ENCODE results near the gene DNAJC4. TPM values are rescaled to one million over a fixed set of nuclear protein-coding genes. Genes with fewer than 3 reads are reported as not detected.

The DNAJC4 gene
- total and polyA plus RNA-seq, 9 of the 15 experiments (the other 6 are each of a cell fraction or from before 2014, with no cell fraction given) = 4.0 to 32.6 (median 19.9) TPM

- TF ChIP-seq IRF1 (CRISPR knock-in tag; IDR thresholded peaks at IDR 0.05; ENCODE audit: borderline replicate concordance) = no peak
- TF ChIP-seq, protein P1, sequence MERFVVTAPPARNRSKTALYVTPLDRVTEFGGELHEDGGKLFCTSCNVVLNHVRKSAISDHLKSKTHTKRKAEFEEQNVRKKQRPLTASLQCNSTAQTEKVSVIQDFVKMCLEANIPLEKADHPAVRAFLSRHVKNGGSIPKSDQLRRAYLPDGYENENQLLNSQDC (CRISPR knock-in tag; IDR thresholded peaks at IDR 0.05) = no peak
- no peak for TF ChIP-seq SMARCA4 (IDR thresholded peaks at IDR 0.05)
- TF ChIP-seq ILF3 (IDR thresholded peaks at IDR 0.05; ENCODE audit: borderline replicate concordance) = no peak
- peak; percentile 20; the same call in 1 of the 2 replicates for TF ChIP-seq ZNF274 (IDR thresholded peaks at IDR 0.05; ENCODE audit: borderline replicate concordance, low read depth, low read length)
- 0 out of 2 replicates have a peak, but pooled peaks have one; percentile 44 for TF ChIP-seq SMAD4 (CRISPR knock-in tag; conservative IDR thresholded peaks at IDR 0.05)
- peak; percentile 46 for TF ChIP-seq RB1 (IDR thresholded peaks at IDR 0.05; ENCODE audit: low read depth)
- TF ChIP-seq, protein P2, sequence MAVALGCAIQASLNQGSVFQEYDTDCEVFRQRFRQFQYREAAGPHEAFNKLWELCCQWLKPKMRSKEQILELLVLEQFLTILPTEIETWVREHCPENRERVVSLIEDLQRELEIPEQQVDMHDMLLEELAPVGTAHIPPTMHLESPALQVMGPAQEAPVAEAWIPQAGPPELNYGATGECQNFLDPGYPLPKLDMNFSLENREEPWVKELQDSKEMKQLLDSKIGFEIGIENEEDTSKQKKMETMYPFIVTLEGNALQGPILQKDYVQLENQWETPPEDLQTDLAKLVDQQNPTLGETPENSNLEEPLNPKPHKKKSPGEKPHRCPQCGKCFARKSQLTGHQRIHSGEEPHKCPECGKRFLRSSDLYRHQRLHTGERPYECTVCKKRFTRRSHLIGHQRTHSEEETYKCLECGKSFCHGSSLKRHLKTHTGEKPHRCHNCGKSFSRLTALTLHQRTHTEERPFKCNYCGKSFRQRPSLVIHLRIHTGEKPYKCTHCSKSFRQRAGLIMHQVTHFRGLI (CRISPR knock-in tag; IDR thresholded peaks at IDR 0.05) = no peak
- TF ChIP-seq CHCHD3 (CRISPR knock-in tag; IDR thresholded peaks at IDR 0.05) = no peak
- TF ChIP-seq HSF4 (CRISPR knock-in tag; IDR thresholded peaks at IDR 0.05; ENCODE audit: borderline replicate concordance) = no peak
- TF ChIP-seq, protein P3, sequence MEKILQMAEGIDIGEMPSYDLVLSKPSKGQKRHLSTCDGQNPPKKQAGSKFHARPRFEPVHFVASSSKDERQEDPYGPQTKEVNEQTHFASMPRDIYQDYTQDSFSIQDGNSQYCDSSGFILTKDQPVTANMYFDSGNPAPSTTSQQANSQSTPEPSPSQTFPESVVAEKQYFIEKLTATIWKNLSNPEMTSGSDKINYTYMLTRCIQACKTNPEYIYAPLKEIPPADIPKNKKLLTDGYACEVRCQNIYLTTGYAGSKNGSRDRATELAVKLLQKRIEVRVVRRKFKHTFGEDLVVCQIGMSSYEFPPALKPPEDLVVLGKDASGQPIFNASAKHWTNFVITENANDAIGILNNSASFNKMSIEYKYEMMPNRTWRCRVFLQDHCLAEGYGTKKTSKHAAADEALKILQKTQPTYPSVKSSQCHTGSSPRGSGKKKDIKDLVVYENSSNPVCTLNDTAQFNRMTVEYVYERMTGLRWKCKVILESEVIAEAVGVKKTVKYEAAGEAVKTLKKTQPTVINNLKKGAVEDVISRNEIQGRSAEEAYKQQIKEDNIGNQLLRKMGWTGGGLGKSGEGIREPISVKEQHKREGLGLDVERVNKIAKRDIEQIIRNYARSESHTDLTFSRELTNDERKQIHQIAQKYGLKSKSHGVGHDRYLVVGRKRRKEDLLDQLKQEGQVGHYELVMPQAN (IDR thresholded peaks at IDR 0.05; ENCODE audit: borderline replicate concordance) = 0 out of 2 replicates have a peak, but pooled peaks have one; percentile 14
- no peak for TF ChIP-seq DEAF1 (CRISPR knock-in tag; IDR thresholded peaks at IDR 0.05)
- no peak for TF ChIP-seq ZNF354B (CRISPR knock-in tag; IDR thresholded peaks at IDR 0.05)
- no peak for TF ChIP-seq NR2F6 (CRISPR knock-in tag; IDR thresholded peaks at IDR 0.05)
- no peak for TF ChIP-seq NBN (IDR thresholded peaks at IDR 0.05; ENCODE audit: low read depth)
- TF ChIP-seq TAF15 (IDR thresholded peaks at IDR 0.05; ENCODE audit: low read depth, low read length) = no peak
- peak; percentile 83 for TF ChIP-seq POLR2G (IDR thresholded peaks at IDR 0.05; ENCODE audit: low read depth, low read length)
- no peak for TF ChIP-seq ZNF311 (CRISPR knock-in tag; IDR thresholded peaks at IDR 0.05)
- no peak for TF ChIP-seq IRF2 (CRISPR knock-in tag; IDR thresholded peaks at IDR 0.05)
Observed at GRCh38 chr11:64230171-64230984, at the start of gene DNAJC4 (continued).
